Measurements from ENCODE around the gene ABCA8. TPM values are rescaled to one million over a fixed set of nuclear protein-coding genes. Genes with fewer than 3 reads are reported as not detected.

Gene ABCA8
- total RNA-seq, 1 experiment from 2014 or later, result not detected

GRCh38 chr17:68820476-68820824 is 134.7 kb downstream of the ABCA8 start:
- Histone ChIP-seq H3K27me3 (ENCODE audit: insufficient read depth, low read length) (no peaks in the 10 kb centered on the region), H4K20me1 (ENCODE audit: control insufficient read depth, insufficient read depth, insufficient read length) (no peaks in the 10 kb centered on the region), H3K4me2 (ENCODE audit: insufficient read depth, insufficient read length, low read length) (no peak overlapping the region), H3K79me2 (ENCODE audit: insufficient read depth, low read length) (no peaks in the 10 kb centered on the region), H2BK15ac (ENCODE audit: low read depth, low read length) (no peak overlapping the region), H3K79me1 (ENCODE audit: insufficient read depth, low read depth, low read length, poor library complexity, severe bottlenecking) (no peaks in the 10 kb centered on the region), H3K18ac (ENCODE audit: insufficient read length, low read depth, low read length) (no peak overlapping the region), H2AFZ (ENCODE audit: low read length) (no peak overlapping the region), H2AK5ac (ENCODE audit: insufficient read length, low read length) (no peak overlapping the region), H3T11ph (ENCODE audit: low read length) (no peak overlapping the region), H2BK120ac (ENCODE audit: low read depth, low read length, poor library complexity, severe bottlenecking) (no peak overlapping the region), H3K14ac (ENCODE audit: insufficient read depth, low read length) (no peak overlapping the region), H3K4ac (ENCODE audit: low read depth, low read length) (no peak overlapping the region), H3K56ac (ENCODE audit: insufficient read length, low read depth, low read length) (no peak overlapping the region), H3K23ac (ENCODE audit: insufficient read length, low read depth, low read length) (no peak overlapping the region), H4K91ac (ENCODE audit: insufficient read length, low read depth, low read length) (no peak overlapping the region), H3K9me3 (ENCODE audit: control insufficient read depth, low read depth, low read length) (no peaks in the 10 kb centered on the region), H3K27ac (ENCODE audit: insufficient read length, low read depth, low read length) (no peak overlapping the region), H3K9ac (ENCODE audit: extremely low read depth, insufficient read length, low read length) (no peak overlapping the region), H2BK20ac (ENCODE audit: low read depth, low read length, poor library complexity, severe bottlenecking) (no peak overlapping the region), H4K8ac (replicated peaks; ENCODE audit: insufficient read length, low read depth, low read length) (no peak overlapping the region), H2BK5ac (ENCODE audit: insufficient read length, low read length) (no peak overlapping the region), H3K23me2 (ENCODE audit: insufficient read length, low read depth, low read length, poor library complexity, severe bottlenecking) (no peaks in the 10 kb centered on the region), H3K4me1 (ENCODE audit: insufficient read depth, low read length) (no peaks in the 10 kb centered on the region), H4K5ac (ENCODE audit: insufficient read length, low read depth, low read length) (no peak overlapping the region), H2BK12ac (ENCODE audit: insufficient read length, low read depth, low read length) (no peak overlapping the region)
- no peaks in the 10 kb centered on the region for H3K9me3 Mint-ChIP-seq
- H3K27me3 Mint-ChIP-seq (ENCODE audit: low read depth), result no peaks in the 10 kb centered on the region
- DNase-seq, result no peak
- H3K27ac Mint-ChIP-seq, result no peak overlapping the region
- peaks cover 0 to 3% of the 10 kb centered on the region in 2 experiments; a peak in 2 of 4 replicates for H3K4me1 Mint-ChIP-seq
- no peaks in the 10 kb centered on the region for H3K36me3 Mint-ChIP-seq (ENCODE audit: insufficient read depth in 1 of 3, low read depth in 3 of 3)
- TF ChIP-seq, protein P1, sequence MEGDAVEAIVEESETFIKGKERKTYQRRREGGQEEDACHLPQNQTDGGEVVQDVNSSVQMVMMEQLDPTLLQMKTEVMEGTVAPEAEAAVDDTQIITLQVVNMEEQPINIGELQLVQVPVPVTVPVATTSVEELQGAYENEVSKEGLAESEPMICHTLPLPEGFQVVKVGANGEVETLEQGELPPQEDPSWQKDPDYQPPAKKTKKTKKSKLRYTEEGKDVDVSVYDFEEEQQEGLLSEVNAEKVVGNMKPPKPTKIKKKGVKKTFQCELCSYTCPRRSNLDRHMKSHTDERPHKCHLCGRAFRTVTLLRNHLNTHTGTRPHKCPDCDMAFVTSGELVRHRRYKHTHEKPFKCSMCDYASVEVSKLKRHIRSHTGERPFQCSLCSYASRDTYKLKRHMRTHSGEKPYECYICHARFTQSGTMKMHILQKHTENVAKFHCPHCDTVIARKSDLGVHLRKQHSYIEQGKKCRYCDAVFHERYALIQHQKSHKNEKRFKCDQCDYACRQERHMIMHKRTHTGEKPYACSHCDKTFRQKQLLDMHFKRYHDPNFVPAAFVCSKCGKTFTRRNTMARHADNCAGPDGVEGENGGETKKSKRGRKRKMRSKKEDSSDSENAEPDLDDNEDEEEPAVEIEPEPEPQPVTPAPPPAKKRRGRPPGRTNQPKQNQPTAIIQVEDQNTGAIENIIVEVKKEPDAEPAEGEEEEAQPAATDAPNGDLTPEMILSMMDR (conservative IDR thresholded peaks at IDR 0.05), result no peak
- no CpG with 5 or more reads among the region's 5 CpGs for WGBS (ENCODE audit: extremely low coverage, insufficient read length, low lambda C conversion rate)
- H3K4me3 Mint-ChIP-seq, result no peak overlapping the region

Data from H9 (cell line).